Type B pancreatic cell (in vitro differentiated cells): Measurements from ENCODE around the gene ALDH1B1. TPM values are rescaled to one million over a fixed set of nuclear protein-coding genes. Genes with fewer than 3 reads are reported as not detected.

Source experiments
- DNase-seq: peaks from one replicate; pipeline ENCODE4 v3.0.0; 2021; ENCODE audit warnings: mixed read lengths; ENCODE audit not compliant: unreplicated experiment; ENCODE audit errors: extremely low spot score
- H3K27ac Mint-ChIP-seq: 2 replicates; pipeline ENCODE4 v1.8.0; 2021; ENCODE audit warnings: mild to moderate bottlenecking, mixed read lengths
- H3K27me3 Mint-ChIP-seq: 2 replicates; pipeline ENCODE4 v1.8.0; 2021; ENCODE audit warnings: mixed read lengths
- H3K36me3 Mint-ChIP-seq: 2 replicates; pipeline ENCODE4 v1.8.0; 2021; ENCODE audit warnings: mixed read lengths
- H3K4me1 Mint-ChIP-seq: one replicate; pipeline ENCODE4 v1.8.0; 2021; ENCODE audit warnings: mixed read lengths; ENCODE audit not compliant: unreplicated experiment
- H3K4me3 Mint-ChIP-seq: 2 replicates; pipeline ENCODE4 v1.8.0; 2021; ENCODE audit warnings: mild to moderate bottlenecking, mixed read lengths
- H3K9me3 Mint-ChIP-seq: 2 replicates; pipeline ENCODE4 v1.8.0; 2021; ENCODE audit warnings: mixed read lengths
- CTCF ChIP-seq: fragments of 200-600 bp; sonication (generic); conservative IDR thresholded peaks from 2 replicates; pipeline ENCODE4 v1.5.0; 2021; ENCODE audit warnings: antibody characterized with exemption, mild to moderate bottlenecking
- total RNA-seq: library from RNA; stranded (reverse); gene quantifications from 2 replicates; pipeline ENCODE4 v1.2.1, GENCODE V29; 2021; ENCODE audit warnings: low replicate concordance

Gene ALDH1B1
- total RNA-seq, 1 donor from 2014 or later = 29.1 TPM

DNA sequence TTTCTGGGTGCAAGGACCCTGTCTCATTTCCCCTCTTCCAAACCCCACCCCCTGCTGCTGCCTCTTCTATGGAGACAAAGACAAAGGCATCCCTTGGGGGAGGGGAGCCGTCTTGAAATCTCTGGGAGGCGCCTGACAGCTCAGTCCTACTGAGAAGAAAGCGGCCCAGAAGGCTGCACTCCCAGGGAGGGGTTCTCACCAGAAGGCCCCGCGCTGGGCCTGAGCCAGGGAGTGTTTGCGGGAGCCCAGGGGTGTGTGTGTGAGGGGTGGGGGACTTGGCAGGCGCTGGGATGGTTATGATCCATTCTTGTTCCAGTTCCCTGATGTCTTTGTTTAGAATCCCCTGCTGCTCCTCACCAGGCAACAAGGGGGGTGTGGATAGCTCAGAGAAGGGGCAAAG, 45.7 kb upstream of the ALDH1B1 start:
- peak; percentile 62 for DNase-seq
- Mint-ChIP-seq H3K36me3 (no peaks in the 10 kb centered on the region), H3K27me3 (peaks cover 34% of the 10 kb centered on the region), H3K4me1 (peaks cover 15% of the 10 kb centered on the region), H3K9me3 (peaks cover 4% of the 10 kb centered on the region), H3K27ac (no peak overlapping the region), H3K4me3 (no peak overlapping the region)
- TF ChIP-seq CTCF = no peak

DNA sequence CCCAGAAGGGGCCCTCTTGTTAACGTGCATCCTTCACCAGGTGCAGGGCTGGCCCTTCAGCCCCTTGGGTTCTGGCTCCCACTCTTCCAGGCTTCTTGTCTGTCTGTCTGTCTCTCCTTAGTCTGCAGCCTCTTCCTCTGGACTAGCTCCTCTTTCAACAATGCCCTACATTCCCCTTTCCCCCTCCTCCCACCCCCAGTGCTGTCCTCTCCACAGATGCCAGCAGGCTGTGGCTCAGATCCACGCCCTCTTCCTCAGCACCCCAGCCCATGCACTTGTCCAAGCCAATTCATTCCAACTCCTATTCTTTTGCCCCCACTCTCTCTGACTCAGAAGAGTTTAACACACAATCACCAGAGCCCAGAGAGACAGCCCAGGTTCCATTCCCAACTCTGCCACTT, 45.2 kb upstream of the ALDH1B1 start:
- Mint-ChIP-seq H3K9me3 (peaks cover 4% of the 10 kb centered on the region), H3K4me3 (no peak overlapping the region), H3K4me1 (peaks cover 15% of the 10 kb centered on the region), H3K36me3 (no peaks in the 10 kb centered on the region), H3K27ac (peak overlapping the region; percentile 52), H3K27me3 (peaks cover 34% of the 10 kb centered on the region)
- peak; percentile 29 for DNase-seq
- no peak for TF ChIP-seq CTCF

- TF ChIP-seq CTCF = no peak
- H3K27me3 Mint-ChIP-seq = peaks cover 29% of the 10 kb centered on the region
- no peak overlapping the region for H3K4me3 Mint-ChIP-seq
- peak; percentile 16 for DNase-seq
- no peaks in the 10 kb centered on the region for H3K36me3 Mint-ChIP-seq
- H3K9me3 Mint-ChIP-seq = no peaks in the 10 kb centered on the region
- peaks cover 15% of the 10 kb centered on the region for H3K4me1 Mint-ChIP-seq
- H3K27ac Mint-ChIP-seq = no peak overlapping the region
Observed at GRCh38 chr9:38347946-38348345, 44.6 kb upstream of the ALDH1B1 start.

DNA sequence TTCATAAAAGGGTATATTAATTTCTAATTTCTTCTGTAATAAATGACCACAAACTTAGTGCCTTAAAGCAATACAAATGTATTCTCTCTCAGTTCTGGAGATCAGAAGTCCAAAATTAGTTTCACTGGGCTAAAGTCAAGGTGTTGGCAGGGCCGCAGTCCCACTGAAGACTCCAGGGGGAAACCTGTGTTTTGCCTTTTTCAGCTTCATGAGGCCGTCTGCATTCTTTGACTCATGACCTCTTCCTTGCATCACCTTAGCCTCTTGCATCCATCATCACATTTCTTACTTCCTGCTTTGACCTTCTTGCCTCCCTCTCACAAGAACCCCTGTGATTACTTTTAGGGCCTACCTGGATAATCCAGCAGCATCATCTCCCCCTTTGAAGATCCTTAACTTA, 42.0 kb upstream of the ALDH1B1 start:
- H3K36me3 Mint-ChIP-seq = no peaks in the 10 kb centered on the region
- H3K9me3 Mint-ChIP-seq = no peaks in the 10 kb centered on the region
- no peak overlapping the region for H3K27ac Mint-ChIP-seq
- no peak for DNase-seq
- peaks cover 5% of the 10 kb centered on the region for H3K4me1 Mint-ChIP-seq
- peaks cover 26% of the 10 kb centered on the region for H3K27me3 Mint-ChIP-seq
- no peak overlapping the region for H3K4me3 Mint-ChIP-seq
- TF ChIP-seq CTCF = no peak

- DNase-seq = no peak
- Mint-ChIP-seq H3K9me3 (no peaks in the 10 kb centered on the region), H3K27ac (no peak overlapping the region), H3K27me3 (peaks cover 13% of the 10 kb centered on the region), H3K4me1 (peaks cover 4% of the 10 kb centered on the region), H3K36me3 (no peaks in the 10 kb centered on the region), H3K4me3 (no peak overlapping the region)
- no peak for TF ChIP-seq CTCF
Observed at GRCh38 chr9:38352530-38353328, 39.8 kb upstream of the ALDH1B1 start.
